ENCODE data around the gene TRPM2. TPM values are rescaled to one million over a fixed set of nuclear protein-coding genes. Genes with fewer than 3 reads are reported as not detected.

The TRPM2 gene
- total RNA-seq, 1 experiment from 2014 or later = 11.0 TPM

- ChIA-PET CTCF (no interaction called here), POLR2A (interaction anchor here (1.8 kb wide), 1 partner anchor 9 kb away, joined by 4 read pairs; no protein-coding TSS in a partner anchor)
- H3K36me3 Mint-ChIP-seq (ENCODE audit: insufficient read depth, unreplicated experiment) = no peaks in the 10 kb centered on the region
- no TSS peak for BruUV-seq (replicated peaks)
- no peak for TF ChIP-seq CTCF (IDR thresholded peaks at IDR 0.05; ENCODE audit: unreplicated experiment)
- H3K27ac Mint-ChIP-seq (ENCODE audit: low read depth, unreplicated experiment) = no peak overlapping the region
- no peaks in the 10 kb centered on the region for H3K9me3 Mint-ChIP-seq (ENCODE audit: unreplicated experiment)
- intact Hi-C loops (cut with micrococcal nuclease) = no loop called here
- H3K4me1 Mint-ChIP-seq (ENCODE audit: insufficient read depth, unreplicated experiment) = no peaks in the 10 kb centered on the region
- DNase-seq (ENCODE audit: unreplicated experiment) = no peak
- peaks cover 1% of the 10 kb centered on the region for H3K27me3 Mint-ChIP-seq (ENCODE audit: insufficient read depth, unreplicated experiment)
- no peak overlapping the region for H3K4me3 Mint-ChIP-seq (ENCODE audit: unreplicated experiment)
Measured at GRCh38 chr21:44441581-44442265, 88.3 kb downstream of the TRPM2 start.

- BruUV-seq (replicated peaks) = no TSS peak
- POLR2A ChIA-PET = interaction anchor here (1.8 kb wide), 1 partner anchor 10 kb away, joined by 4 read pairs; no protein-coding TSS in a partner anchor
- Mint-ChIP-seq H3K27me3 (ENCODE audit: insufficient read depth, unreplicated experiment) (peaks cover 9% of the 10 kb centered on the region), H3K27ac (ENCODE audit: low read depth, unreplicated experiment) (no peak overlapping the region), H3K9me3 (ENCODE audit: unreplicated experiment) (no peaks in the 10 kb centered on the region), H3K4me3 (ENCODE audit: unreplicated experiment) (no peak overlapping the region), H3K36me3 (ENCODE audit: insufficient read depth, unreplicated experiment) (no peaks in the 10 kb centered on the region), H3K4me1 (ENCODE audit: insufficient read depth, unreplicated experiment) (no peaks in the 10 kb centered on the region)
- intact Hi-C loops (cut with micrococcal nuclease) = no loop called here
- TF ChIP-seq CTCF (IDR thresholded peaks at IDR 0.05; ENCODE audit: unreplicated experiment) = no peak
- no peak for DNase-seq (ENCODE audit: unreplicated experiment)
- CTCF ChIA-PET = no interaction called here
Measured at GRCh38 chr21:44442266-44443125, 89.1 kb downstream of the TRPM2 start.

GRCh38 chr21:44443291-44443890 is 90.0 kb downstream of the TRPM2 start:
- Mint-ChIP-seq H3K4me3 (ENCODE audit: unreplicated experiment) (no peak overlapping the region), H3K9me3 (ENCODE audit: unreplicated experiment) (no peaks in the 10 kb centered on the region), H3K4me1 (ENCODE audit: insufficient read depth, unreplicated experiment) (no peaks in the 10 kb centered on the region), H3K27me3 (ENCODE audit: insufficient read depth, unreplicated experiment) (peaks cover 18% of the 10 kb centered on the region), H3K36me3 (ENCODE audit: insufficient read depth, unreplicated experiment) (no peaks in the 10 kb centered on the region), H3K27ac (ENCODE audit: low read depth, unreplicated experiment) (no peak overlapping the region)
- no peak for TF ChIP-seq CTCF (IDR thresholded peaks at IDR 0.05; ENCODE audit: unreplicated experiment)
- ChIA-PET CTCF (no interaction called here), POLR2A (no interaction called here)
- no TSS peak for BruUV-seq (replicated peaks)
- intact Hi-C loops (cut with micrococcal nuclease) = no loop called here
- DNase-seq (ENCODE audit: unreplicated experiment) = no peak

- intact Hi-C loops (cut with micrococcal nuclease) = no loop called here
- Mint-ChIP-seq H3K27me3 (ENCODE audit: insufficient read depth, unreplicated experiment) (peaks cover 23% of the 10 kb centered on the region), H3K4me1 (ENCODE audit: insufficient read depth, unreplicated experiment) (no peaks in the 10 kb centered on the region), H3K27ac (ENCODE audit: low read depth, unreplicated experiment) (no peak overlapping the region), H3K9me3 (ENCODE audit: unreplicated experiment) (no peaks in the 10 kb centered on the region), H3K4me3 (ENCODE audit: unreplicated experiment) (no peak overlapping the region), H3K36me3 (ENCODE audit: insufficient read depth, unreplicated experiment) (no peaks in the 10 kb centered on the region)
- POLR2A ChIA-PET = no interaction called here
- no peak for TF ChIP-seq CTCF (IDR thresholded peaks at IDR 0.05; ENCODE audit: unreplicated experiment)
- DNase-seq (ENCODE audit: unreplicated experiment) = no peak
- no TSS peak for BruUV-seq (replicated peaks)
- CTCF ChIA-PET = no interaction called here
Measured at GRCh38 chr21:44443891-44444285, 90.5 kb downstream of the TRPM2 start.

All from MCF 10A (cell line).